ENCODE data around the gene SLC8A2.

SLC8A2 gene

DNA sequence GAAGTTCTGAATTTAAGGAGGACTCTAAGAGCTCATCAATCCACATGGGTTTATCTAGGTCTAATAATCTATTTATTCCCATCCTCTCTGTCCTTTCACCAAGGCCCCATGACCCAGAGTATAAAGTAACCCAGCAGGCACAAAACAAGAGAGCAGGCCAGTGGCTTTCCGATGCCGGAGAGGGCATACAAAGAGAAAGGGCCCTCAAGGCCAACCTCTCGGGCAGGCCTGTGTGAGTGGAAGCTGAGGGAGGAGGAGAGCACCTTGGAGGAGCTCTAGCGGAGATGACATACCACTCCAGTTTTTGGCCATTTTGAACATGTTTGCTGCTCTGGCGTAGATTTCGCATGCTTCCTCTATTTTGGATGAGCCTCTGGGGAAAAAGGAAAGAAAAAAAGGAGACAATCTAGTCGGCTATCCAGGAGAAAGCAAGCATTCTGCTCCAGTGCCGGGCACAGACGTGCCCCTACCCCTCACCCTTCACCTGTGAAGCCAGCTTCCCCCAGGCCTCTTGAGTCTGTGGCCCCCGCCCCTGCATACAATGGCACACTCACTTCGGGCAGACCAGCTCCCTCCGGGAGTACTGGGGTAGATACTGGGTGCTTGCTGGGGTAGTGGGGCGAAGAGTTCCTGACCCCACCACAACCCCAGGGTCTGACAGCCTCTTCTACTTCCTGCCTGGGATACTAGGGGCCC lies 31.6 kb upstream of the SLC8A2 start:
- DNase-seq, result no peak

DNA sequence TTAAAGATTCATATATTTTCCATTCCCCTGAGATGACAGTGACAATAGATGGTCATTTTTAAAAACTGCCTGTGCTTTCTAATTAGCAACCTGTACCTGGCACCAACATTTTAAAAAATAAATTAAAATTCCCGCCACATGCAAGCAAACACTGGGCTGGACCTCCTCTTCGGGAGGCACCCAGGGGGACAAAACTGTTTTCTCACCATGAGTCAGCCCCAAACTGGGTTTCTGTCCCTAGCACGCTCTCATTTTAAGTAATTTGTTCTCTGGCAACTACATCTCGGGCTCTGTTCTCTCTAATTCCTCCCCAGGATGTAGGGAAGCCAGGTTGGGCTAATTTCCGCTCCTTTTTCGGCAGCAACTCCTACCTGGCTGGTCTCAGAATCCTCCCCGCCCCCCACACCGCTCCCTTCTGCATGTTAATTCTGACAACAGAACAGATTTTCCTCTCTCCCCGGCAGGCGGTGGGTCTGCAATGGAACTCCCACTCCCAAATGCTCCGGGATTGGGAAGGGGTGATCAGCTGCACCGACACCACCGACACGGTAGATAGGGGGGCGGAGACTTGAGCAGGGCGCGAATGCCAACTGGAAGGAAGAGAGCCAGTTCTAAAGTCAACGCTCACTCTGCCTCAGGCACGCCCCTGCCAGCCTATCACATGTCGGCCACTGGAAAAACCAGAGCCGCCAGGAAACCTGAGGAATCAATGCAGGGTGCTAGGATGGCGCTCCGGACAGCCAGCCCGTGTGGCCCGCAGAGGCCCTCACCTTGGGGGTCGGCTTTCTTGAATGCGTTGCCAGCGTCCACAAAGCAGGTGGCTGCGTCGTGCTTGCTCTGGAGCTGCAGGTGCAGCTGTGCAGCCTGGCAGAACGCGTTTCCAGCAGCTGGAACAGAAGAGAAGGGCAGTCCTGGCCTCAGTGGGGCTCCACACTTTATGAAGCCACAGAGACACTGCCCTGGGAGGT lies 28.5 kb upstream of the SLC8A2 start:
- DNase-seq, result no peak

DNA sequence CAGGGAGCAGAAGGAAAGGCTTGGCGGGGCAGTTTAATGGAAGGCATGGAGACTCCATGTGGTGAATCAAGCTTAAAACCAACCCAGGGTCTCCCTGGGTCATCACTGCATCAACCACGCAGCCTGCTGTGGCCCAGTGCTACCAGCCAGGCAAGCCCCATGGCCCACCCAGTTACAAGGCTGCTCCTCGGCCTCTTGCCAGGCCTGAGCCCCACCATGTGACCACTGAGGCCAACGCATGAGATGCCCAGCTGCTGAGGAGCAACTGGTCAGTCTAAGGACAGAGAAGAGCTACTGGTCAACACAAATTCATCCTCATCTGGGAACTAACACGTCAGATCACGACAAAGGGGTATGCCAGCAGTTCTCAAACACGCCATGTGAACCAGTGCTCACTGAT lies 27.7 kb upstream of the SLC8A2 start:
- DNase-seq, result no peak

DNA sequence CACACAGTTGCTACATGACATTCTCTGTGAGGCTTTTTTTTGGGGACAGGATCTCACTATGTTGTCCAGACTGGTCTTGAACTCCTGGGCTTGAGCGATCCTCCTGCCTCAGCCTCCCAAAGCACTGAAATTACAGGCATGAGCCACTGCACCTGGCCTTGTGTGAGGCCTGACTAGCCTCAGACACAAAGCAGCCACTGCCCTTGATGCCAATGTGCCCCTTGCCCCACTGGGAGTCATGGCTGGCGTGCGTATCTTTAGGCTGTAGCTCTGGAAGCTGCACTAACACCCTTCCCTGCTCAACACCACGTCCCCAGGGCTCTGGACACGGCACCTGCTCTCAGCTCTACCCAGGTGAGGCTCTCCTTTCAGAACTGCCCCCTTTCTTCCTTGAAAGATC lies 26.9 kb upstream of the SLC8A2 start:
- no peak for DNase-seq

DNA sequence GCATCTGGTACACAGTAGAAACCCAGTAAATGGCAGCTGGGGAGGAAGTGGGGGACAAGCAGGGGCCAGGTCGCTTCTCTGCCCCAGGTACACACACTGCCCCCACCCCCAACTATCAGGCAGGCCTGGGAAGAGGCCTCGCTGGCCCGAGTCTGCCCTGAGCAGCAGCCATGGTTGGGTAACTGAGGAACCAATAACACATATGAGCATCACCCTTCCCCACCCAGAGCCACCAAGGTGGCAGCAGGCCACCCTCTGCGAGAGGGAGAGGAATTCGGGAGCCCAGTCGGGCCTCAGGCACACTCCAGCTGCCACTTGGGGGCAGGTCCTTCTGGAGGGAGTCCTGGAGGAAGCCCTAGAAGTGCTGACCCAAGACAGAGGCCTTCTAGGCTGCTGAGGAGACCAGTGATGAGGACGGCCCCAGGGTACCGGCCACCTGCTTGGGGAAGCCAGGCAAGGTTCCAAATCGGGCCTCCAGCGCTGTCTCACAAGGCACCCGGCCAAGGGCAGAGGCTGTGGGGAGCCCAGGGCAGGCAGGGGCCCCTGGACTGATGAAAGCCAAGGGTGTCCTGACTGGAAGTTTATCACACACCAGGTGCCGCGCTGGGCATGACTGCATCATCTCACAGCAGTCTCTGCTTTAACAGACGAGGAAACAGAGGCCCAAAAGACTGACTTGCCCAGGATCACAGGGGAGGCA lies 26.3 kb upstream of the SLC8A2 start:
- DNase-seq, result no peak

DNA sequence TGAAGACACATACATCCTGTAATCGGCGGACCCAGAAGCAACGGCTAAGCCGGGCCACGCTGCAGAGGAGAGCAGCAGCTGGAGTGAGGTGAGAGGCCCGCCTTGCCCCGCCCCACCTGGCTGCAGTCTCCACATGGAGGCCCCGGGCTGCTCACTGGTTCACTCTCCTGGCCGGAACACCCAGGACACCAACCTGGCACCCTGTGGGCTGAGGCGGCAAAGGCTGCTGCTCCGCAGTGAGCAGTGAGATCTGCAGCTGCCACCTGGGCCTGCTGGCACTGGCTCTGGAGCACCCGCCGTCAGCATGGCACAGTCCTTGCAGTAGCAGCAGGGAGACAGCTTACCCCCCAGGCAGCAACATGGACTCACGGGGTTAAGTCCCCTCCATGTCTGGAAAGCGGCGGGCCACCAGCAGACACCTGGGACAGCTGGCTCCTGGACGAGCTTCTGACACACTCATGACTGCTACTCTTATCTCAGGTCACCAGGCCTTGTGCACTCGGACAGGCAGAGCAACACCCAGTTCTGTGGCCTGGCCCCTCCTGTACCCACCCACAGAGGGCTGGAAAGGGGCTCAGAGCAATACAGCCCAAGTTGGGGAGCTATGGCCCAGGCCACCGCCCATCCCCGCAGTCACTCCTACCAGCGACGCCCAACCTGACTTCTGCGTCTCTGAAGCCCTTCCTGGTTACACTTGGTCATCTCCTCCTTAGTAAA lies 25.5 kb upstream of the SLC8A2 start:
- no peak for DNase-seq

DNA sequence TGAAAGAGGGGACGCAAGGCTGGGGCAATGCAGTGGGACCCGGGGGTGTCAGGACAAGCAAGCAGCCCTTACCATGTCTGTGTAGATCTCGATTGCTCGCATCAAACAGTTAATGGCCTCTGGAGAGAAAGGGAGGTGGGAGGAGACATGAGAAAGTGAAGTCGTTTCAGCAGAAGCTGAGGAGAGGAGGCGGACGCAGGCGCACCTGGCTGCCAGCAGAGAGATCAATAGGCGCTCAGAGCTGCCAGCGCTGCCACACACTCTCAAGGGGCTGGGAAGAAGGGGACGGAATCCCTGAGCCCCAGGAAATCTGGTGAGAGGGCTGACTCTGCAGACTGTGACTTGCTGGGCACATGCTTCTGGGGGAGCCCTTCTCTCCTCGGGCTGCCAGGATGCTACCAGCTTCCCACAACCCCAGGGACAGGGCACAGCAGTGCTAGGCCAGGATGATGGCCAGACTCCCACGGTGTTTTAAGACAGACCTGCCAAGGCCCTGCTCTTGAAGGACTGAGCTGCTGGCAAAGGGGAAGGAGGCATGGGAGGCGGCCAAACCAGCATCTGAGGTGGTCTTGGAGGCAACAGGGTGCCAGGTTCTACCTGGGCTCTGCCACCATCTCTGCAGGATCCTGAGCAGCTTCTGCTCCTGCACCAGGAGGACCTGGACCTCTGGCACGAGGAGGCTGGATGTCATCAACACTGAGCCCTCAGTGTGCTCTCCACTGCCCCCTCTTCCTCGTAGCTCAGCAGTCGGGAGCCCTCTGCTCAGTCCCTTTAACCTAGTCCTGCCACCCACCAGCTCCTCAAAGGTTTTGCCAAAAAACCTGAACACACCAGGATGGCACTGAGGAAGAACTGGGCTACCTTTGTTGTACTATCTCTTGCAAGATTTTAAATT lies 24.0 kb upstream of the SLC8A2 start:
- DNase-seq, result no peak

DNA sequence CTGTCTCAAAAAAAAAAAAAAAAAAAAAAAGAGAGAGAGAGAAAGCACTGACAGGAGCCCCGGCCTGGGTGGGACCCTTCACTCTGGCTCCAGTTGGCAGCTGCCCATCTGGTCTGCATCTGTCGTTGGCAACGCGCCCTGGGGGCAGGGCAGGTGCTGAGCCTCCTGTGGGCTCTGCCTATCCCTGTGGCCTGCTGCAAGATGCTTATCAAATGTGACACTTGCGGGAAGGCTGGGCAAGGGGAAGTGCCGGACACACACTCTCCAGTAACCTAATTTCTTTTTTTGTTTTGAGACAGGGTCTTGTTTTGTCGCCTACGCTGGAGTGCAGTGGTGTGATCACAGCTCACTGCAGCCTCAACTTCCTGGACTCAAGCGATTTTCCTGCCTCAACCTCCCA lies 23.0 kb upstream of the SLC8A2 start:
- DNase-seq, result no peak

DNA sequence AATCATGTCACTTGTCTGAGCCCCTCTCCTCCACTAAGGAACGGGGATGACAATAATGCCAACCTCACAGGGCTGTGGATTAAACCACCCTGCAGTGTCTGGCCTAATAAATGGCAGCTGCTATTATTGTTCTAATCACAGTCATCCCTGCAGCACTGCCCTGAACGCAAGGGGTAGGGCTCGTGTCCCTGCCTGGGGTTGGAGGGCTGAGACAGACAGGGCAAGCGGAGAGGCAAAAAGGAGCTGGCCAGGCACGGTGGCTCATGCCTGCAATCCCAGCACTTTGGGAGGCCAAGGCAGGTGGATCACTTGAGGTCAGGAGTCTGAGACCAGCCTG lies 22.5 kb upstream of the SLC8A2 start:
- DNase-seq, result no peak

DNA sequence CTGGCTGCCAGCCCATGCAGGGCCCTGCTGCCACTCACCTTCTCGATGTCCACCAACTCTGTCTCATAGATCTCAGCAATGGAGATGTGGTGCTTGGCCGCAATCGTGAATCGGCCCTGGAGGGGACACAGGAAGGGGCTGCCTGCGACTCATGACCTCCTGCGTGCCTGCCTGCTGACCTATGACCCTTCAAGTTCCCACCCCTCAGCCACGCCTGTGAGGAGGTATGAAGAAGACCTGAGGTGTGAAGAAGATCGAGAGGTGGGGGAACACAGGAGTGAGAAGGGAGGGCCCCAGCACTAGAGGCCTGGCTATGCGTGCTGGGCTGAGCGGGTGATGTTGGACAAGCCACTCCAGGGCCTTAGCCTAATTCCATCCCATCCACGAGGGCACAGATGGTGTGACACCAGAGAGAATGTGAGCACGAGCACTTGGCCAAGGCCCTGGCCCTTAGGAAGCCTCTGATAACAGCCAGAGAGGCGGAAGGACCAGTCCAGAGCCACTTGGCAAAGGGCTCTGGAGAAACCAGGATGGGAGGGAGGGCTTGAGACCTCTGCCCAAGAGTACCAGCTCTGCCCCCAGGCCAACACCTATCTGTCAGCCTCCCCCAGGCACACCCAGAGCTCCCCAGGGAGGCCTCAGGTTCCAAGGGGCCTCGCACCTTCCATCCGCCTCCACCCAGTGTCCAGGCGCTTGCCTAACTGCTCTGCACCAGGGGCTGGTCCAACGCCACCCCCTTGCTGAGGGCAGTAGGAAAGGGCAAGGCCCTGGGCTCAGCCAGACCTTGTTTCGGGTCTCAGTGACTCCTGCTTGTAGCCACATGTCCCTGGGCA lies 21.9 kb upstream of the SLC8A2 start:
- no peak for DNase-seq

DNA sequence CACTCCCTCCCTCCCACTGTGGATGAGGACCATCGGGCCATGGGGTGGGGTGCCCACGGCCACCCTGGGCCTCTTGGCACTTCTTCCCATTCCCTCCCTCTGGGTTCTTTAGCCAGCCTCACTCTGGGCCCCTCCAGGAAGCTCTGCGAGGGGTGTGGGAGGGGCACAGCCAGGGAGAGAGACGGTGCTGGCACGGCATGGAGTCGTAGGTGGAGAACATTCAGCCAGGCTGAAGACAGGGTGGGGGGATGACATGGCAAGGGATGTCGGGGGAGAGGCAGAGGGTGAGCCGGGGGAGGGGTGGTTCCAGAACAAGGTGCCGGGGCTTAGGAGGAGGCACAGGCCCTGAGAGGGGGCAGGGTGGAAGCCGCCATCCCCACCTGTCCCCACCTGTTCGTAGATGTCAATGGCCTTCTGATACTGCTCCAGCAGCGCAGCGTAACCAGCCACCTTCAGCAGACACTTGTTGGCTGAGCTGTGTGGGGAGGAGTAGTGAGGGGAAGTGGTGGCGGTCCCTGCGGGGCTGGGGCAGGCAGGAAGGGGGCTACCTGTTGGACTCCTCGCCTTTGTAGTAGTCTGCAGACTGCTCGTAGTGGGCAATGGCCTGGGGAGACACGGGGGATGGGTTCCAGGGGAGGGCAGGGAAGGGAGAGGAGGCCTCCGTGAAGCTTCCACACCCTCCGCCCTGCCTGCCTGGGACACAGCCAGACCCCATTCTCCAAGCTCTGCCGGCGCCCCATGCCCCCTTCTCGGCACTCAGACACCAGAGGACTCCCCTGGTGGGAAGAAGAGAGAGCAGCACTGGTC lies 21.1 kb upstream of the SLC8A2 start:
- DNase-seq, result no peak

DNA sequence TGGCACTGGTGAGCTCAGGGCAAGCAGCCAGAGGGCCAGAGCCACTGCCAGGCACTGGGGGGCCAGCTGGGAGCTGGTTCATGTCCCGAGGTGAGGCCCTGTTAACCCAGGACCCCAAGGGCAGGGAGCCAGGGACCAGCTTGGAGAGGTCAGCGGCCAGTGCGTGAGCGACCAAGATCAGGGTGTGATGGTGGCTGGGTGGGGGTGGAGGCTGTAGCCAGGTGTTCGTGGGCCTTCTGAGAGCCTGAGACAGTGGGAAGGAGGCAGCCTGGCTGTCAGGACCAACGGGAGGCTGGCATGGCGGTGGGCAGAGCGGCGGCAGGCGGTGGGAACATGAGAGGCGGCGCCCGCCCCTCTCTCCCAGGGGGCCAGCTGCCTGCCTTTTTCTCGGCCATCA lies 20.4 kb upstream of the SLC8A2 start:
- no peak for DNase-seq

DNA sequence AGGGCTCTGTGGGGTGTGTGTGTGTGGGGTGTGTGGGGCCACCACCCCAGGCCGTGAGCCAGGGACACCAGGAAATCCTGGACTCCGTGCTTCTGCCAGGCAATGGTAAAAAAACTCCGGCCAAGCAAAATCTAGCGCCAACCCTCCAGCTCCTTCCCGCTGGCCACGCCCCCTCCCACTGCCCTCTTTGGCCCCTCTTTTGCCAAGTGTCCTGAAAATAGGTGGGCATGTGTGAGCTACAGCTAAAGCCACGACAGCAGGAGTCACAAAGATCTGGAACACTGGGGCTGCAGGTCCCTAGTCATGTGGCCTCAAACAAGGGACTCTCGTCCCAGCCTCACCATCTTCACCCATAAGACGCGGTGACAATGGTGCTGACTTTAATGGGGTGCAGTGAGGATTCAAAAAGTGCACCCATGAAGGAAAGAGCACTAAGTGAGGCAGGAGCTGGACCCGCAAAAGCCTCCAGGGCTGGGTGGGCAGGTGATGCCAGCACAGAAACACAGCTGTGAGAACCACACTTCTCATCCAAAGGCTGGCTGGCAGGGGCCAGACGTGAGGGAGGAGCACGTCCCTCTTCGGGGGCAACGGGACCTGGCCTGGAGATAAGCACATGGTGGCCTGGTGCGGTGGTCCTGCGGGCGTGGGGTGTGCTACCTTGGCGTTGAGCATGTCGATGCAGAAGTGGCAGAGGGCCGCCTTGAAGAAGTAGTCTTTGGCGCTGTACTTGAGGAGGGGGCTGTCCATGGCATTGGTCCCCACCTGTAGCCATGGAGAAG lies 19.9 kb upstream of the SLC8A2 start:
- no peak for DNase-seq

DNA sequence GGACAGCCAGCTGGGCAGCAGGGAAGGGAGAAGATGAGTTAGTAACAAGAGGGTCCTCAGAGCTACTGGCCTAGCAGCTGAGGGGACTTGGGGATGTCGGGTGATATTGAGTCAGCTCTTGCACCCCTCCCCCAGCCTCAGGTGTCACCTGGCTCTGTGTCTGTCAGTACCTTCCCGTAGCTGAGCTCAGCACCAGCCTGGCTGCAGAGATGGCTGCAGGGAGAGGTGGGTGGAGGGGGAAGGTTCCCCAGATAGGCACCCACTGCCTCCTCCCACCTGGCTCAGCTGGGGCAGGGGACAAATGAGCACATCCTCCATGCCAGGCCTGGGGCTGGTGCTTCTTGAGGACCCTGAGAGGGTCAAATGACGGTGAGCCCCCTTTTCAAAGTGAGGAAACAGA lies 19.2 kb upstream of the SLC8A2 start:
- DNase-seq, result no peak

DNA sequence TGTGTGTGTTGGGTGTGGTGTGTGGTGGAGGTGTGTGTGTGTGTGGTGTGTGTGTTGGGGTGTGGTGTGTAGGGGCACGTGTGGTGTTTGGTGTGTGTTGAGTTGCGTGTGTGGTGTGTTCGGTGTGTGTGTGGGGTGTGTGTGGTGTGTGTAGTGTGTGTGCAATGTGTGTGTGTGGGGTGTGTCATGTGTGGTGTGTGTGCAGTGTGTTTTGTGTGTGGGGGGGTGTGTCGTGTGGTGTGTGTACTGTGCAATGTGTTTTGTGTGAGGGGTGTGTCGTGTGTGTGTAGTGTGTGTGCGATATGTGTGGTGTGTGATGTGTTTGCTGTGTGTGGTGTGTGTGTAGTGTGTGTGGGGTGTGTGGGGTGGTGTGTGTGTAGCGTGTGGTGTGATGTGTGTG lies 18.3 kb upstream of the SLC8A2 start:
- no peak for DNase-seq

DNA sequence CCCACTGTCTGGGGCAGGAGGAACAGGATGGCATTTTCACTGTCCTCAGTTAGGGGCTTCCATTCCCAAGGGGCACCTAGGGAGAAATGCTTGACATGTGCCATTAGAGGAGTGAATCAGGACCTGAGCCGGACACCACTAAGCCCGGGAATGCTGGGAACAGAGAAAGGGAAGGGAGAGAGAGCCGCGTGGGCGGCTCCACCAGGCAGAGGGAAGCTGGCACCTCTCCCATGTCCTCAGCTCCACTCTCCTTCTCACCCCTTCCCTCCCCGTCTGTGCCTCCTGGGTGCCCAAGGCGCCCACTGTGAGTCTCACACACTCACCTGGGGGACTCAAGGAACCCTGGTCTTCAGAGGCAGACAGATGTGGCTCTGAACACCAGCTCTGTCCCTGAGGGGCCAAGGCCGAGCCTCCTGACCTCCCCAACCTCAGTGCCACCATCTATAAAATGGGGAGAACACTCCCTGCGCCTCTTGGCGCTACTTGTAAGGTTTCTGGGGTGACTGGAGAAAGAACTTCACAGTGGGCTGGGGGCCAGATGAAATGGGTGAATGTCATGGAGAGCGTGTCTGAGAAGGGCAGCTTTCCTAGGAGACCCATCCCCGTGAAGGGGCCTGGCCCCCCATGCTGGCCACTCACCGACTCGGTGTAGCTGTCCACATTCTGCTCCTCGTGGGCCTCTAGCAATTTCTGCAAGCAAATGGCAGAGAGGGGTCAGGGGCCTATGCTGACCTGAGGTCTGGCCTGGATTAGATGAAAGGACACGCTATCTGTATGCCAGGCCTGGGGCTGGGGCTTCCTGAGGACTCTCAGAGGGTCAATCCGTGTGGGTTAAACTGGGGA lies 17.6 kb upstream of the SLC8A2 start:
- no peak for DNase-seq

DNA sequence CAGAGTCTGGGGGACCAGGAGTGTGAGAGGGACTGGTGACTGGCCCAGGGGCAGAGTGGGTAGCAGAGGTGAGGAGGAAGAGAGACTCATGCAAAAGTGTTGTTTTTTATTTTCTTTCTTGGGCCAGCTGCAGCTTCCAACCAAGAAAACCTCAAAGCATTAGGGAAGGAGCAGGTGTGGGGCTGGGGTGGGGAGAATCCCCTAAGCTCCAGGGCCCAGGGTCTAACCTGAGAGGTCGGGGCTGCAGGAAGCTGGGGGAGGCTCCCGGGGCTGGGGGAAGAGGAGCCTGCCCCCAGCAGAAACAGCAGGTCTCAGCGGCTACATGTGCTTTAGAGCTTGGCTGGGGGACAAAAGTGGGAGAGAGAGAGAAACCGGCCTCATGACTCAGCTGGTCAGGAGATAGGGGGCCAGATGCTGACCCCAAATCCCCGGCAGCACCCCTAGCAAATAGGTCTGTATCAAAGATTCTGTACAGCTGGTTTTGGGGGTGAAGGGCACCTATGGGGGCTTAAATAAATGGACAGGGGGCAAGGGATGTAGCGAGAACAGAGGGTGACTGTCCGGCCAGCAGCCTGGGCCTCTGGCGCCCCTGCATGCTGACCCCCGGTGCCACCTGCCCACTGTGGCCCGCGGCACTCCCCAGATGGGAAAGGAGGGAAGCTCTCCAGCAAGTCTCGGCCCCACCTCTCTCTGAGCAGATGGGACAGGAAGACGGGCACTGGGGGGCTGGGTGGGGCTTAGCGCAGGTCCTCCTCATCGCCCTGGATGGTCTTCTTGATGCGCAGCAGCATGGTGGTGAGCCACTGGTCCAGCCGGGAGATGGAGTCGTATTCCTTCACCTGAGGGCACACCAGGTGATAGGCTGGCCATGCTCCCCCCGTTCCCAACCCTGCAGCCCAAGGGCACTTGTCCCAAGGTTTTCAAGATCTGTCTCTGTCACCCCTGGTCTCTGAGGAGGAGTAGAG lies 16.1 kb upstream of the SLC8A2 start:
- DNase-seq, result no peak

Measured in NCI-H774 (cell line).